Neural progenitor cell (in vitro differentiated cells): ENCODE measurements around the gene MATCAP1.

Source experiments
- CTCF ChIP-seq: fragments of 200-600 bp; sonication (generic); IDR thresholded peaks from 2 replicates; pipeline ENCODE4 v1.5.1; 2017; ENCODE audit warnings: antibody characterized with exemption, mild to moderate bottlenecking
- EZH2phosphoT487 ChIP-seq: fragments of 200-600 bp; sonication (generic); IDR thresholded peaks from 2 replicates; pipeline ENCODE4 v1.6.1; 2017; ENCODE audit warnings: antibody characterized with exemption

- TF ChIP-seq CTCF, result no peak
- no peak for TF ChIP-seq EZH2phosphoT487
These were observed 29.0 kb upstream of the MATCAP1 start for GRCh38 chr16:67212766-67213165.
